ENCODE results near the gene CACNA1F.
"Not testable (repeated sequence)": the region's sequence is repeated elsewhere in the genome, so short reads cannot be mapped to it uniquely, and the experiment has no call there.

Gene CACNA1F

DNA sequence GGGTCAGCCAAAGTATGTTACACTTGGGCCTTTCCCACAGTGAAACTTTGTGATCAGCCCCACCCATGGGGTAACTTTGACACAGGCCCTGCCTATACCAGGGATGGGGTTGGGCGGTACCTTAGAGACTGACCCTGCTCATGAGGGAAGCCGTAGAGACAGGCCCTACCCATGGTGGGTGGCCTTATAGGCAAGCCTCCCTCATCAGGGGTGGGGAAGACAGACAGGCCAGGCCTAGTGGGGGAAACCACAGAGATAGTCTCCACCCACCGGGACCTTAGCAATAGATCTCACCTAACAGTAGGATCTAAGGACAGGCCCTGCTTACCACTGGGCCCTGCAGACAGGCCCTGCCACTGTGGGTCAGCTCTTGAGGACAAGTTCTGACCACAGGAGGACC lies 54.6 kb downstream of the CACNA1F start:
- DNase-seq (ENCODE audit: insufficient read length, low spot score) (no peak), FAIRE-seq (no peak)

DNA sequence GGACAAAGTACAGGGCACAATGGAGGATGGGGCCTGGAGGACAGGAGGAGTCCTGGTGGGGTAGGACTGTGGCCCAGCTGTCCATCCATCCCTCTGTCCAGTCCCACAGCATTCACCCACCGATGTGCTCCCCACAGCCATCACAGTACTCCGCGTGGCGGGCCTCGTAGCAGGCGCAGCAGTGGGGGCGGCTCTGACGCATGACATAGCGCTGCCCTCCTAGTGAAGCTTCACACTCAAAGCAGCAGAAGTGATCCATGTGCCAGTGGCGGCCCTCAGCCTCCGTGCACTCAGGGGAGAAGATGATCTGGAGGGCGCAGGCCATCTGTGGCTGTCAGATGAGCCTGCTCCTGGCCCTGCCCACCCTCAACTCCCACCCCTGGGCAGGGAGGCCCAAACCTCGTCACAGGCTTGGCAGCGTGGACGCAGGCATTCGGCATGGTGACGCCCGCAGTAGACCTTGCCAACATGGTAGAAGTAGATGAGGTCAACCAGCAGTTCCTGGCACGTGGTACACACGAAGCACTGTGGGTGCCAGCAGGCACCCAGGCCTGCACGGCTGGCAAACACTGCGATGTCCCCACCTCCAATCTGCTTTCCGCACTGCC lies 55.2 kb downstream of the CACNA1F start:
- FAIRE-seq (no peak), DNase-seq (ENCODE audit: insufficient read length, low spot score) (no peak)

DNA sequence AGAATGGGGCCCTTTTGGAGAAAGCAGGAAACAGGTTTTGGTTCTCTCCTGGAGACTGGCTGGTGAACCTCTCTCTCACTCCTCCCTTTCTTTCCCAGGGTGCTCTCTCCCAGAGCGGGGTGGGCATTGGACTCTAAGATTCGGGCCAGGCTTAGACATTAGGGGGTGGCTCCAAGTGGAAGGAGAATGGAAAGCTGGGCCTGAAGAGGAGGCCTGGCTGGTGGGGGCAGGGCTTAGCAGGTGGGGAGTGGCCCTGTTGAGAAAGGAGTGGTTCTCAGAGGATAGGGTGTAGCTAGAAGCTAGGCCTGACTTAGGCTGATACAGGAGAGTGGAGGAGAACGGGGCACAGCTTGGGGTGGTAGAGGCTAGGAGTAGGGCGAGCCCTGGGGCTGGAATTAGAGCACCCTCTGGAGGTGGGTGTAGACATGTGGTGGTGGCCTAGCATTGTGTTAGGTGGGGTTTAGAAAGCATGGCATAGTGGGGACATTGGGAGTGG lies 55.8 kb downstream of the CACNA1F start:
- DNase-seq (ENCODE audit: insufficient read length, low spot score) (no peak), FAIRE-seq (no peak)

DNA sequence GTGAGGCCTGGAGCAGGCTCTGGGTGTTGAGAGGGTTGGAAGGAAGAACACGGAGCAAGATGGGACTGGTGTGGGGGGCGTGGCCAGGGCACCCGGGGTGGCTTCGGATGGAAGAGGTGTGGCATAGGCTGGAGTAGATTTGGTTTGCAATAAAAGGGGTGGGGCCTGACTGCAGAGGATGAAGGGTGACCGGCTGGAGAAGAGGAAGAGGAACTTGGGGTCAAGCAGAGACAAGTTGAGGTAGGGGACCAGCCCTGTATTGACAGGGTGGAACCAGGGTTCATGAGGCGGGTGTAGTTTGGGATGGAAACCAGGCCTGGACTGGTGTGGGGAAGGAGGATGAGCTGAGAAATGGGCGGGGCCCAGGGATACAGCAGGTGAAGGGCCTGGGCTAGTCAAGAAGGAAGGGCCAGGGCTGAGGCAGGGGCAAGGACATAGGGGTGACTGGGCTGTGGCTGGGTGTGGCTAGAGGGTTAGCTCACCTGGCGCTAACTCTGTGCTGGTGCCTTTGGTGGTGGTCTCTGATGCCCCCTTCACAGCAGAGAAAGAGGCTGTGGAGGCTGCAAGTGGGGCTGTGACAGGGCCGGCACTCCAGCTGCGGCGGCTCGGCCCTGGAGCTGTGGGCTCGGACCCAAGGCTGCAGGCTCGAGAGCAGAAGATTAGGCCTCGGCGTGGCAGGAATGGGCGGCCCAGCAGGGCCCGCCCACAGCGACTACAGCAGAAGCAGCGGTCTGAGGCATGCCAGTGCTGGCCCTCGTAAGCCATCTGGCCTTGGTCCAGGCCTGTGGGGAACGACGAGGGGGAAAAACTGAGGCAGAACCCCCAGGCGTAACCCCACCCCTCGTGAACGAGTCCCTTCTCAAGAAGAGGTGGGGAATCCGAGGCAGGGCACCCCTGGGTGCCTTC lies 56.5 kb downstream of the CACNA1F start:
- FAIRE-seq: peak; percentile 14
- DNase-seq (ENCODE audit: insufficient read length, low spot score): no peak

DNA sequence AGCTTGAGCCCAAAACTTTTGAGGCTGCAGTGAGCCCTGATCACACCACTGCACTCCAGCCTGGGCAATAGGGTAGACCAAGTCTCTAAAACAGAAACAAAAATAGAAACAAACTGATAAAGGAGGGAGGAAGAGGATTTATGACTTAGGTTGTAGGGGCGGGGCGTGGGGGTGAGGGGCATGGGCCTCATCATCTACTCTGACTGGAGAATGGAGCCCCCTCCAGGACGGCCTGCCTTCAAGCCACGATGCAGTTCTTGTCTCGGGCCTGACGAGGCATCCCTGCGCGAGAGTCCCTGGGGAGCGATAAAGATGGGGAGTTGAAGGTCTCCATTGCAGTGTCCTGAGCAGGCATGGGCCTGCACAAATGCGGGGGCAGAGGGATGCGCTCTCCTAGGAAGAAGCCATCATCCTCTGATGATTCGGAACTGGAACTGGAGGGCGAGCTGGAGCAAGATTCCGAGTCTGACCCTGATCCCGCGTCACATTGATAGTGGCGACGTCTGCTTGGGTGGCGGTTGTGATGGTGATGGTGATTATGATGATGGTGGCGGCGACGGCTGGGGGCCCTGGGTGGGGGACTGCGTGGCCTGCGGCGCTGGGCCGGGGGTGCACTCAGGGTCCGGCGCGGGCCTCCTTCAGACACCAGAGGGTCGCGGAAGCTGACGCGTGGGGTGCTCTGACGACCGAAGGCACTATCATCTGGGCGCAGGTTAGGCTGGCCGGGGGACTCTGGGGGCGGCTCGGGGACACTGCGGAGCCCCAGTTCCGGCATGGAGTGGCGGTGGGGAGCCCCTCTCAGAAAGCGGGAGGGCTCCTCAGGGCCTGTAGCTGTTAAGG lies 57.5 kb downstream of the CACNA1F start:
- no peak for FAIRE-seq

DNA sequence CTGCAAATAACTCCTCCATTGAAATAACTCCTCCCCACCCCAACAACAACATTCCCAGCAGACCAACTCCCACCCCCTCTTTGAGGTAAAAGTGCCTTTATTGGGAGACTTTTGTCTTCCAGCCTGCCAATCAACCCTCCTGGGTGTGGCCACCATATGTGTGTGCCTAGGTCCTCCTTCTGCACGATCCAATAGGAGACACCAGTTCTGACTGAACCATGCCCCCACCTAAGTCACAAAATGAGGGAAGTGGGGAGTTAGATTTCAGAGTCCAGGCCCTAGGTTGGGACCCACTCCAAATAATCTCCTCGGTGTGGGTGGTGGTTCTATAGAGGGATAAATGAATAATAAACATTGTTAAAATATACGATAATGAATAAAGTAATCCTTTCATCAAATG lies 58.4 kb downstream of the CACNA1F start:
- FAIRE-seq (no peak), DNase-seq (ENCODE audit: insufficient read length, low spot score) (no peak)

More for the DNA sequence above, 57.5 kb downstream of the CACNA1F start:
- no peak for DNase-seq (ENCODE audit: insufficient read length, low spot score)

DNA sequence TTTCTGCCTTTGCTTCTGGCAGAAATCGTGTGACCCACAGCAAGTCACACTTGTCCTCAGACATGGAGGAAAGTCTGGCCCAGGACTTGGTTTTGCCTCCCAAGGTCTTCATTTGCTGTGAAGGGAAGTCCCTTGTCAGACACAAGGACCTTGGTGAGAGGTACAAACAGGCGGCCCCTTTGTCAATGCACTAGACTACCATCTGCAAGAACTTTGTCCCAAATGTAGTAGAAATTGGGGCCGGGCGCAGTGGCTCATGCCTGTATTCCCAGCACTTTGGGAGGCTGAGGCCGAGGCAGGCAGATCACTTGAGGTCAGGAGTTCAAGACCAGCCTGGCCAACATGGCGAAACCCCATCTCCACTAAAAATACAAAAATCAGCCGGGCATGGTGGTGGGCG lies 59.6 kb downstream of the CACNA1F start:
- not testable (repeated sequence) for DNase-seq (ENCODE audit: insufficient read length, low spot score); FAIRE-seq

DNA sequence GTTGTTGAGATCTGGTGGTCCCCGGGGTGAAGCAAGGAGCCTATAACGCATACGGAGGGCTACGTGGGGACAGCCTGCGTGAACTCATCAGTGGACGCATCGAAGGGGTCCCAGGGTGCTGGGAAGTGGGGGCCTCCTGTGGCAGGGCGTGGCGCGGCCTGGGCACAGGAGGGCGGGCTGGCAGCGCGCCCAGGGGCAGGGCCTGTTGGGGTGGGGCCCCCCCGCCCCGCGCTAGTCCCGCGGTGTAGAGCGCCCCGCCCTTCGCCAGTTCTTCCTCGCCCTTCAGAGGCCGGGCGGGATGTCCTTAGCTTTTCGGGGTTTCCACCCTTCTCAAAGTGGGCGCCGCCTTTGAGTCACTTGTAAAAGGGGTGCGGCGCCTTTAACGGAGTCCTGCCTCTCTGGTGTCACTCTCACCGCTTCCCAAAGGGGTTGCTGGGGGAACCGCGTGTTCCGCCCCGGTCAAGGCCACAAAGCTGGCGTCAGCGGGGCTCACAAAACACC lies 60.8 kb downstream of the CACNA1F start:
- FAIRE-seq (peak; percentile 84), DNase-seq (ENCODE audit: insufficient read length, low spot score) (no peak)

DNA sequence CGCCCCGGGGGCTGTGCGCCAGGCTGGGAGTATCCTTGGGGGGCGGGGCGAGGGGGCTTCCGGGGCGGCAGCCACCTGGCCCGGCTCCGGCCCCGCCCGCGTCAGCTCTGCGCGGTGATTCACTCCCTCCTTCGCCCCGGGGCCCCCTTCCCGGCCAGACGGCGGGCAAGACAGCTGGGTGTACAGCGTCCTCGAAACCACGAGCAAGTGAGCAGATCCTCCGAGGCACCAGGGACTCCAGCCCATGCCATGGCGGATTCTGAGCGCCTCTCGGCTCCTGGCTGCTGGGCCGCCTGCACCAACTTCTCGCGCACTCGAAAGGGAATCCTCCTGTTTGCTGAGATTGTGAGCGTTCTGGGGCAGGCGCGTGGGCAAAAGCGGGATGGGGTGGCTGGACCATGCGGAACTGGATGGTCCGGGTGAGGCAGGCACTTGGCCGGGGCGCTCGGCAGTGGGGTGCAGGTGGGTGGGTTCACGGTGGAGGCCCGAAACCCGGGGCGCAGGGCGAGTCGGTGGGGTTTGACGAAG lies 61.3 kb downstream of the CACNA1F start, which contains the start of gene PLP2:
Gene PLP2, plus strand, starts transcription at position 147 of the 528 bp plus-strand sequence. Its CDS starts 103 bp downstream, at position 250.
- FAIRE-seq (peak; percentile 92), DNase-seq (ENCODE audit: insufficient read length, low spot score) (no peak)

DNA sequence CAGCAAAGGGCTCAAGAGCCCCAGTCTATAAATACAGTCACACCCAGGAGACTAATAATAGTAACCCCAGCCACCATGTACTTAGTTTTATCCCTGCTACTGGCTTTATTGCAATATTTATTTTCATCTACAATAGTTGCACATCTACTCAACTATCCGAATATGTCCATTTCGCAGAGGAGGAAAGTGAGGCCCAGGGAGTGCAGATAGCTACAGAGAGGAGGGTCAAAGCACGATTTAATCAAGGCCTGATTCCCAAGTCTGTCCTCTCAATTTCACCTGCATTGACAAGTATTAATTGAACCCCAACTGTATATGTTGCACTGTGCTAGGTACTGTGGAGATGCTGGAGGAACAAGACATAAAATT lies 65.4 kb downstream of the CACNA1F start:
- FAIRE-seq (no peak), DNase-seq (ENCODE audit: insufficient read length, low spot score) (no peak)

DNA sequence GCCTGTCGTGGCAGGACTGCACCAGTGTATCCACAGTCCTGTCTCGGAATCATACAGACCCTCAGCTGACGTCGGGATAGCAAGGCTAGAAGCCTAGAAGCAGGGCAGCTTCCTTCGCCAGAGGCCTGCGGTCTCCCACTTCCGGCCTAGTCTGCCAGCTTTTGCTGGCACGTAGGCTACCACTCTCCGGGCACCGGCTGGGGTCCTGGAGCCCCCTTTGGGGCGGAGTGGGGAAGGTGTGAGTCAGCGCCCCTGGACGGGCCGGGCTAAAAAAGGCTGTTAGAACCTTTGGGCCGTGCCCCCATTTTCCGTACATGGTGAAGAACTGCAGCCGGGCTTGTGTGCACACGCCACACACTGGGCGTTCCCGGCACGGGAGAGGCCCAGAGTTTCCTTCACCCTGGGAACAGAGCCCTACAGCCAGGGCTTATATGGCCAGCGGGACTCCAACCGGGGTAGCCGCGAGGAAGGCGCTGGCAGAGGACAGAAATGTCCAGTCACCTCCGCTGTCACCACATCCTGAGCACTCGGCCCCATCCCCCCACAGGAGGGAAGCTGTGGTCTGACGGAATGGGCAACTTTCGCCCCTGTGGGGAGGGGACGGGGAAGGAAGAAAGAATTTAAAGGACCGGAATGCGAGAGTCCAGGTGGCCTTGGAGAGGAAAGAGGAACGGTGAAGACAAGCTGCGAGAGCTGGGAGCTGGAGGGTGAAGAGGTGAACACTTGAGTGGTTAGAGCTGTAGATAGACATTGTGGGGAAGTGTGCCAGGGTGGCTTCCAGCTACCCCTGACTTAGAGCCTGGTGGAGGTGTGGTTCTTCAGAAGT lies 66.0 kb downstream of the CACNA1F start:
- FAIRE-seq (peak; percentile 96), DNase-seq (ENCODE audit: insufficient read length, low spot score) (no peak)

DNA sequence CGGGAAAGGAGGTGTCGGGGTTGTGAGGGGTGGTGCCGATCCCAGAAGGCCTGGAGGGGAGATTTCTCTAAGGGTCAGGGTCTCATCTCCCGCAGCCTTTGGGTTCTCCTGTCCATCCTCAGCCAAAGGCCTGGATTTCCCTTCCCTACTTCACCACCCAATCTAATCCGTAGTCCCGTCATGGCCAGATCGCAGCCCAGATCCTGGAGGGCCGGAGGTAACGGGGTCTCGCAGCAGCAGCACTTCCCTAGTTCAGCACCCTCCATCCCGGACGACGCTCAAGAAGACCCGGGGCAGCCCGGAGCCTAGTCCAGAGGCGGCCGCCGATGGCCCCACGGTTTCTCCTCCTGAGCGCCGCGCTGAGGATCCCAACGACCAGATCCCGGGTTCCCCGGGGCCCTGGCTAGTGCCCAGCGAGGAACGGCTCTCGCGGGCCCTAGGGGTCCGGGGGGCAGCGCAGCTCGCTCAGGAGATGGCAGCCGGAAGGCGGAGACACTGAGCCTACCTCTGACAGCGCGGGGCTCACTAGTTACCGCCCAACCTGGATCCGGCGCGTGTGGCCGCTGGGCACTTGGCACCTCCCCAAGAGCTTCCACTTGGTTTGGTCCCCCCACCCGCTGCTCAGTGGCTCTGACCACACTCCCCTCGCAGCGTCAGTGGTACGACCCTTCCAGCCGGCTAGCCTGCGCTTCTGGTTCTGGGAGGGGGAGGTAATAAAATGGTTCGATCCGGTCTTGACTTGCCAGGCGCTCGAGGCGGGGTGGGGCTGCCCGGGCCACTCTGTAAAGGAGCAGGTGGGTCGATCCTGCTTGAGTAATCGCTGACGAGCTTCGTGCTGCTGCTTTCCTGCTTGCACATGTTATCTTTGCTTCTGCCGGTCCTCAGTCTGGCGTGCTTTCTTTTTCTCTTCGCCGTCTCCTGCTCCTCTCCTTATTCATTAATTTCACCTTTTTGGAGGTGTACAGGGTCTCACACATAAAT lies 66.9 kb downstream of the CACNA1F start:
- FAIRE-seq: peak; percentile 68
- DNase-seq (ENCODE audit: insufficient read length, low spot score): no peak

DNA sequence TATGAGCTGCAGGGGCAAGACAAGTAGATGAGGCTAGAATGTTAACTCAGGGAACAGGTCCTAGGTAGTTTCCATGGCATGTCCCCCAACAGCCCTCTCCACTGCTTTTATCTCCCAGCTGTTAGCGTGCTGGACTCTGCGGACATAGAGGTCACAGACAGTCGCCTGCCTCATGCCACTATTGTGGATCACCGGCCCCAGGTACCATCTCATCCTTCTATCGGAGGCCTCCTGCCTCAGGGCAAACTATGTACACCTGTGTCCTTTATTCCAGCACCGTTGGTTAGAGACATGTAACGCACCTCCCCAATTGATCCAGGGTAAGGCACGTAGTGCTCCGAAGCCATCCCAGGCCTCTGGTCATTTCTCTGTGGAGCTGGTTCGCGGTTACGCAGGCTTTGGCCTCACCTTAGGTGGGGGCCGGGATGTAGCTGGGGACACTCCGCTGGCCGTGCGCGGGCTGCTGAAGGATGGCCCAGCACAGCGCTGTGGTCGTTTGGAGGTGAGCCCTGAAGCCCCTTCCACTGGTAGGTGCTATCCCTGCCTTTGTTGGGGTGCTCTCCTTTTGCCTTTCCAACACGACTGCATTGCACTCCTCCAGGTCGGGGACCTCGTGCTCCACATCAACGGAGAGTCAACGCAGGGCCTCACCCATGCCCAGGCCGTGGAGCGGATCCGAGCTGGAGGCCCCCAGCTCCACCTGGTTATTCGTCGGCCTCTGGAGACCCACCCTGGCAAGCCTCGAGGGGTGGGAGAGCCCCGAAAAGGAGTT lies 68.4 kb downstream of the CACNA1F start:
- FAIRE-seq (no peak), DNase-seq (ENCODE audit: insufficient read length, low spot score) (no peak)

DNA sequence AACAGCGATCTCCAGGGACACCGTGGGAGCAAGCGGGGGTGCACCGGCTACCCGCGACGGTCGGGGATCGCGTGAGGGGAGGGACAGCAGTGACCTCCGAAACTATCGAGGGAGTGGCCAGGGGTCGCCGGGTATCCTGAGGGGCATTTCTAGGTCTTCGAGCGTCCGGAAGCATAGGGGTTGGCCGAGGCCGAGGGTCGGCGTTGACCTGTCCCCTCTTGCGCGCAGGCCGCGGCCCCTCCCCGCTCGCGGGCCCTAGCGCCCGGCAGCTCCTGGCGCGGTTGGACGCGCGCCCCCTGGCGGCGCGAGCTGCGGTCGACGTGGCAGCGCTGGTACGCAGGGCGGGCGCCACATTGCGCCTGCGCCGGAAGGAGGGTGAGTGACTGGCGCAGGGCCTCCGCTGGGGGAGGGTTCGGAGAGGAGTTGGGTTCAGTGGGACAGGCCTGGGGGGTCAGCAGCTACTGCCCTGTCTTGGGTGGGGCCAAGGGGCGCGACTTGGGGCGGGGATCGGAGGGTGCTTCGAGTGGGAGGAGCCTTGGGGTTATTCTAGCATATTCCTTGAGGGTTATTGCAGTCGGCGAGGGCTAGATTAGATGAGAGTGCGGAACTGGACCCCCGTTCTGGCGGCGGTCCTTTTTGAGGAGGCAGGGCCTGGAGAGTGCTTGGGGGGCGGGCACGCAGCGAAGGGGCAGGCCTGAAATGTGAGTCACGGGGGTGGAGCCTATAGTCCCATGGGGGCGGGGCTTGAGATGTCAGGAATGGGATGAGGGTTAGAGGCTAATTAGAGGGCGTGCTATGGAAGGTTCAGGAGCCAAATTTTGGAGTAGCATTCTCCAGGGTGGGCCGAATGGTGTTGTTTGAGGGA lies 69.4 kb downstream of the CACNA1F start:
- FAIRE-seq (peak; percentile 91), DNase-seq (ENCODE audit: insufficient read length, low spot score) (no peak)

DNA sequence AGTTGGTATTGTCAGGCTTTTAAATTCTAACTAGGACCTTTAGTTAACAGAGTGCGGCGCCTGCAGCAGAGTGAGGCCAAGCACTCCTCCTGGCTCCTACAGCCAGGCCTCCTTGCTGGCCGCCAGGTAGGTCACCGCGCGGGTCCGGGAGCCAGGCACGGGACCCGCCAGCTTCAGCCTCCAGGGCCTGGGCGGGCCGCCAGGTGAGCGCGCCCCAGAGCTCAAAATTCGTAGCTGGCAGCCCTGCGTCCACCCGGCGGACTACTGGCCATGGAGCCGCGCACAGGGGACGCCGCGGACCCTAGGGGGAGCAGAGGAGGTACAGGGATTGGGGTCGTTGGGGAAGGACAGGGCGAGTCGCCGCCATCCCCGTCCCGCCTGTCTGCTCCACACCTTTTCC lies 70.5 kb downstream of the CACNA1F start, which contains the start of gene MAGIX:
Gene MAGIX, plus strand, starts transcription at position 139 of the 400 bp plus-strand sequence. Its CDS starts 132 bp downstream, at position 271.
- DNase-seq (ENCODE audit: insufficient read length, low spot score) (no peak), FAIRE-seq (no peak)

DNA sequence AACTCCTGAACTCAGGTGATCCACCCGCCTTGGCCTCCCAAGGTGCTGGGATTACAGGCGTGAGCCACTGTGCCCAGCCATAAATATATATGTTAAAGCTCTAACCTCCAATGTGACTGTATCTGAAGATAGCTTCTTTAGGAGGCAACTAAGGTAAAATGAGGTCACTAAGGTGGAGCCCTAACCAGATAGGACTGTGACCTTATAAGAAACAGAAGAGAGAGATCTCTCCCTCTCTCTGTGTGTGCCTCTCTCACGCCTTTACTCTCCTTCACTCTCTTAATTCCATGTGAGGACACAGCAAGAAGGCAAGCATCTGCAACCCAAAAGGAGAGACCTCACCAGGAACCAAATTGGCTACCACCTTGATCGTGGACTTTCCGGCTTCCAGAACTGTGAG lies 71.5 kb downstream of the CACNA1F start:
- FAIRE-seq: no peak
- no peak for DNase-seq (ENCODE audit: insufficient read length, low spot score)

DNA sequence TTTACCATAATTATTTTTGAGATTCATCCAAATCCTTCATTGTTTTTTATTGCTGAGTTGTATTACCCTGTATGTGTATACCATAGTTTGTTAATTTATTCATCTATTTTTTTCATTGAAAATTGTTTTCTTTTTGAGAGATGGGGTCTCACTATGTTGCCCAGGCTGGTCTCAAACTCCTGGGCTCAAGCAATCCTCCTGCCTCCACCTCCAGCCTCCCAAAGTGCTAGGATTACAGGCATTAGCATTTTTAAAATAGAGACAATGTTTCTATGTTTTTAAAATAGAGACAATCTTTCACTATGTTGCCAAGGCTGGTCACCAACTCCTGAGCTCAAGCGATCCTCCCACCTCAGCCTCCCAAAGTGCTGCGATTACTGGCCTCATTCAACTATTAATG lies 72.2 kb downstream of the CACNA1F start:
- DNase-seq (ENCODE audit: insufficient read length, low spot score) (no peak), FAIRE-seq (no peak)

All from GM19239 (cell line).